HEK293 (cell line): ENCODE data around the gene LDLRAD4.

Experiments
- KLF16 ChIP-seq: fragments of 450-650 bp; formaldehyde crosslinking; IDR thresholded peaks from 2 replicates; pipeline ENCODE4 v1.5.1; 2017; ENCODE audit warnings: missing biosample characterization, missing genetic modification characterization
- TF ChIP-seq, protein P1 (sequence below): fragments of 450-650 bp; formaldehyde crosslinking; IDR thresholded peaks from 2 replicates; pipeline ENCODE4 v1.5.1; 2016; ENCODE audit warnings: missing biosample characterization, missing genetic modification characterization

DNA sequence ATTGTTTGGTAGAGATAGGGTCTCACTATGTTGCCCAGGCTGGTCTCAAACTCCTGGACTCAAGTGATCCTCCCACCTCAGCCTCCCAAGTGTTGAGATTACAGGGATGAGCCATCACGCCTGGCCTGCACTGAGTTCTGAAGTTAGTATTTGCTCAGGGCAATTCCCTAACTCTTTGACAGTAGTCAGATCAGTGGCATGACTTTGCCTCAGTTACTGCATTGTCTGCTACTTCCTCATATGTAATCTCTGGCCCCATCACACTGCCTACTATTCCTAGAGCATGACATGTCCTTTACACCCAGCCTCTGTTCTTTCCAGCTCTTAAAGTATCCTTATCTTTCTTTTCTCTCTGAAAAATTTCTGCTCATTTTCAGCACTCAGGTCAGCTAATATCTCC is 193.5 kb downstream of the LDLRAD4 start:
- TF ChIP-seq, protein P1, sequence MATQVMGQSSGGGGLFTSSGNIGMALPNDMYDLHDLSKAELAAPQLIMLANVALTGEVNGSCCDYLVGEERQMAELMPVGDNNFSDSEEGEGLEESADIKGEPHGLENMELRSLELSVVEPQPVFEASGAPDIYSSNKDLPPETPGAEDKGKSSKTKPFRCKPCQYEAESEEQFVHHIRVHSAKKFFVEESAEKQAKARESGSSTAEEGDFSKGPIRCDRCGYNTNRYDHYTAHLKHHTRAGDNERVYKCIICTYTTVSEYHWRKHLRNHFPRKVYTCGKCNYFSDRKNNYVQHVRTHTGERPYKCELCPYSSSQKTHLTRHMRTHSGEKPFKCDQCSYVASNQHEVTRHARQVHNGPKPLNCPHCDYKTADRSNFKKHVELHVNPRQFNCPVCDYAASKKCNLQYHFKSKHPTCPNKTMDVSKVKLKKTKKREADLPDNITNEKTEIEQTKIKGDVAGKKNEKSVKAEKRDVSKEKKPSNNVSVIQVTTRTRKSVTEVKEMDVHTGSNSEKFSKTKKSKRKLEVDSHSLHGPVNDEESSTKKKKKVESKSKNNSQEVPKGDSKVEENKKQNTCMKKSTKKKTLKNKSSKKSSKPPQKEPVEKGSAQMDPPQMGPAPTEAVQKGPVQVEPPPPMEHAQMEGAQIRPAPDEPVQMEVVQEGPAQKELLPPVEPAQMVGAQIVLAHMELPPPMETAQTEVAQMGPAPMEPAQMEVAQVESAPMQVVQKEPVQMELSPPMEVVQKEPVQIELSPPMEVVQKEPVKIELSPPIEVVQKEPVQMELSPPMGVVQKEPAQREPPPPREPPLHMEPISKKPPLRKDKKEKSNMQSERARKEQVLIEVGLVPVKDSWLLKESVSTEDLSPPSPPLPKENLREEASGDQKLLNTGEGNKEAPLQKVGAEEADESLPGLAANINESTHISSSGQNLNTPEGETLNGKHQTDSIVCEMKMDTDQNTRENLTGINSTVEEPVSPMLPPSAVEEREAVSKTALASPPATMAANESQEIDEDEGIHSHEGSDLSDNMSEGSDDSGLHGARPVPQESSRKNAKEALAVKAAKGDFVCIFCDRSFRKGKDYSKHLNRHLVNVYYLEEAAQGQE (tag by site-specific recombination) = no peak
- TF ChIP-seq KLF16 (tag by site-specific recombination) = no peak
